A549 (cell line): ENCODE measurements around the gene PLCB2.

ENCODE experiments used
- BCL3 ChIP-seq: fragments of >200 bp; sonication (Bioruptor Twin); formaldehyde crosslinking; IDR thresholded peaks from 3 replicates; pipeline ENCODE4 v1.6.1; 2016
- CTCF ChIP-seq: fragments of >200 bp; sonication (Bioruptor Twin); formaldehyde crosslinking; IDR thresholded peaks from 3 replicates; pipeline ENCODE4 v1.5.1; 2016
- REST ChIP-seq: fragments of 200-600 bp; sonication (generic); IDR thresholded peaks from 2 replicates; pipeline ENCODE4 v1.6.1; 2016; ENCODE audit warnings: antibody characterized with exemption, mild to moderate bottlenecking, moderate library complexity

GRCh38 chr15:40334941-40335795 lies 27.4 kb upstream of the PLCB2 start:
- TF ChIP-seq REST, result no peak
- TF ChIP-seq BCL3, result no peak
- no peak for TF ChIP-seq CTCF
